Heart right ventricle (tissue), 16 donors: Measurements from ENCODE around the gene ACSM6. TPM values are rescaled to one million over a fixed set of nuclear protein-coding genes. Genes with fewer than 3 reads are reported as not detected.
A peak's percentile ranks its signal among the peaks of the same experiment; 100 is the strongest.

Source experiments
- ATAC-seq, 8 donors: fragments of 200-7000 bp; cut with Tn5 transposase; one replicate each; pipeline ENCODE4 v1.9.1; 2020; ENCODE audit warnings: mild to moderate bottlenecking in 8 of 8, moderate library complexity in 8 of 8, moderate number of reproducible peaks in 1 of 8
- DNase-seq, 2 donors: peaks; one replicate each; pipeline ENCODE4 v3.0.0-alpha.2; 2020
- H3K27ac ChIP-seq, 10 donors: fragments of 200-600 bp; sonication (generic) in 2 of 10; one replicate each; pipeline versions ENCODE4 v1.5.0 to v1.8.0; 2020 to 2022; ENCODE audit warnings: mild to moderate bottlenecking in 3 of 10
- H3K27me3 ChIP-seq, 7 donors: fragments of 200-600 bp; one replicate each; pipeline ENCODE4 v1.8.0; 2021 to 2022; ENCODE audit warnings: mild to moderate bottlenecking in 2 of 7
- H3K36me3 ChIP-seq, 9 donors: fragments of 200-600 bp; sonication (generic) in 1 of 9; one replicate each; pipeline versions ENCODE4 v1.5.0 to v1.8.0; 2020 to 2022; ENCODE audit warnings: mild to moderate bottlenecking in 2 of 9
- H3K4me1 ChIP-seq, 9 donors: fragments of 200-600 bp; sonication (generic) in 1 of 9; one replicate each; pipeline versions ENCODE4 v1.5.0 to v1.8.0; 2020 to 2022; ENCODE audit warnings: mild to moderate bottlenecking in 4 of 9
- H3K4me3 ChIP-seq, 10 donors: fragments of 200-600 bp; sonication (generic) in 2 of 10; one replicate each; pipeline versions ENCODE4 v1.5.0 to v1.8.0; 2020 to 2022; ENCODE audit warnings: mild to moderate bottlenecking in 7 of 10, moderate library complexity in 2 of 10
- H3K9me3 ChIP-seq, 11 donors: fragments of 200-600 bp in 10 of 11; sonication (generic) in 2 of 11; one replicate each; pipeline versions ENCODE4 v1.5.0 to v1.8.0; 2013 to 2022; ENCODE audit warnings: mild to moderate bottlenecking in 2 of 11, control low read depth in 1 of 11, moderate library complexity in 1 of 11
- CTCF ChIP-seq, 9 donors: fragments of 200-600 bp; sonication (generic) in 2 of 9; IDR thresholded peaks; one replicate each; pipeline versions ENCODE4 v1.5.0 to v1.8.0; 2021 to 2022; ENCODE audit warnings: antibody characterized with exemption in 9 of 9, mild to moderate bottlenecking in 5 of 9, moderate library complexity in 1 of 9
- WGBS, 2 donors: extraction: QIAGEN DNeasy Blood & Tissue Kit; methylation state at CpG; one replicate each; pipeline ENCODE4 v1.1.7; 2013; ENCODE audit warnings: inconsistent platforms in 1 of 2; 5-methylcytosine and 5-hydroxymethylcytosine counted together
- intact Hi-C, 10 donors: fragments of 100-400 bp; cut with DNase I; formaldehyde crosslinking; loops; one replicate each; pipeline versions ENCODE4 v1.11.1 to v1.14.2; 2022
- polyA plus RNA-seq, 2 donors: library from polyadenylated mRNA; stranded (reverse); fragments of 200-250 nt; gene quantifications; one replicate each; pipeline ENCODE4 v1.2.3, GENCODE V29; 2013
- total RNA-seq, 10 donors: library from RNA; stranded (reverse); fragmentation: NEBNext Ultra II Directional in 3 of 10; extraction: Animal tissue kit (Norgen Biotek cat#: 25700) in 3 of 10; gene quantifications; one replicate each; pipeline versions ENCODE4 v1.2.1 to v1.2.4, GENCODE V29; 2021 to 2023
- donor health status: Arrhythmogenic right ventricular cardiomyopathy.
- donor health status: ischemic (EF 13 %, LVEDD 7.1; RV severe dilation, severe dysfunction).
- donor health status: healthy with polysubstance abuse.
- donor health status: DM: no; HTN: yes; CAD: no.
- donor health status: DM: no; HTN: no; CAD: no.
- donor health status: ischemic (EF 25% LVEDD 6.9; RV normal size, moderate dysfunction).
- donor health status: ischemic (EF 25% LVEDD 5.7; RV mildly dilated, moderate dysfunction).
- donor health status: healthy.
- donor health status: DM: yes; HTN: yes; CAD: no.
- donor health status: Ischemic cardiomyopathy.
- donor health status: ischemic (EF 35%, LVEDD 5.7; RV mildly dilated, moderate dysfunction).
- donor health status: nonischemic (EF 11% LVEDD 7.7; RV severe dilation, severe dysfunction).
- donor health status: DM: yes; HTN: yes; CAD: no.
- donor health status: PGD.
- donor health status: ischemic (EF 29% LVEDD 5.4; RV normal size, mild dysfunction).
- donor health status: nonischemic (EF 23%, LVEDD 6.1; RV moderate dilation, normal function).

ACSM6 gene
- total and polyA plus RNA-seq, 12 donors, result not detected

GRCh38 chr10:95214793-95215192 lies 20.8 kb downstream of the ACSM6 start:
- no peak for DNase-seq
- Histone ChIP-seq H3K9me3 (peaks cover 0 to 7% (median 0%) of the 10 kb centered on the region in 11 donors), H3K4me1 (peaks cover 0 to 3% (median 0%) of the 10 kb centered on the region in 9 donors), H3K4me3 (no peak overlapping the region), H3K36me3 (no peaks in the 10 kb centered on the region), H3K27me3 (no peaks in the 10 kb centered on the region), H3K27ac (no peak overlapping the region)
- TF ChIP-seq CTCF (IDR thresholded peaks at IDR 0.05), result no peak
- ATAC-seq, result no peak
- intact Hi-C loops, result loop anchor here in 1 of 10 donors (5.0 to 10.0 kb wide), 2 partner anchors 400 to 1292 kb away; no protein-coding TSS in a partner anchor
- WGBS, 2 donors, result 86% methylated on average over 3 of the region's 3 CpGs

GRCh38 chr10:95217476-95217875 lies 23.4 kb downstream of the ACSM6 start:
- no peaks in the 10 kb centered on the region for H3K27me3 ChIP-seq
- 64 to 75% methylated on average over 1 of the region's 1 CpG for WGBS, 2 donors
- TF ChIP-seq CTCF (IDR thresholded peaks at IDR 0.05), result no peak
- DNase-seq (no peak), ATAC-seq (peak in 1 of 8 donors; percentile 48)
- H3K27ac ChIP-seq, result no peak overlapping the region
- no peaks in the 10 kb centered on the region for H3K36me3 ChIP-seq
- intact Hi-C loops, result loop anchor here in 1 of 10 donors (10.0 kb wide), 1 partner anchor 397 kb away; no protein-coding TSS in a partner anchor
- peaks cover 0 to 3% (median 0%) of the 10 kb centered on the region in 9 donors for H3K4me1 ChIP-seq
- peaks cover 0 to 7% (median 0%) of the 10 kb centered on the region in 11 donors for H3K9me3 ChIP-seq
- no peak overlapping the region for H3K4me3 ChIP-seq

GRCh38 chr10:95220539-95220938 lies 26.5 kb downstream of the ACSM6 start:
- Histone ChIP-seq H3K4me3 (no peak overlapping the region), H3K4me1 (peaks cover 0 to 3% (median 0%) of the 10 kb centered on the region in 9 donors), H3K36me3 (no peaks in the 10 kb centered on the region), H3K27ac (no peak overlapping the region), H3K9me3 (peaks cover 0 to 8% (median 0%) of the 10 kb centered on the region in 11 donors), H3K27me3 (no peaks in the 10 kb centered on the region)
- DNase-seq (no peak), ATAC-seq (no peak)
- WGBS, 2 donors, result 91 to 94% methylated on average over 3 of the region's 3 CpGs
- TF ChIP-seq CTCF (IDR thresholded peaks at IDR 0.05), result no peak
- intact Hi-C loops, result no loop called here

GRCh38 chr10:95221124-95221523 lies 27.1 kb downstream of the ACSM6 start:
- WGBS, 2 donors, result 71 to 80% methylated on average over 5 of the region's 5 CpGs
- intact Hi-C loops, result no loop called here
- ATAC-seq, result no peak

More at GRCh38 chr10:95221124-95221523, 27.1 kb downstream of the ACSM6 start:
- no peak for DNase-seq
- Histone ChIP-seq H3K4me1 (peaks cover 0 to 3% (median 0%) of the 10 kb centered on the region in 9 donors), H3K9me3 (peaks cover 0 to 8% (median 0%) of the 10 kb centered on the region in 11 donors), H3K36me3 (no peaks in the 10 kb centered on the region), H3K27ac (no peak overlapping the region), H3K27me3 (no peaks in the 10 kb centered on the region), H3K4me3 (no peak overlapping the region)
- no peak for TF ChIP-seq CTCF (IDR thresholded peaks at IDR 0.05)
